ENCODE measurements around the gene DAP3.

DNA sequence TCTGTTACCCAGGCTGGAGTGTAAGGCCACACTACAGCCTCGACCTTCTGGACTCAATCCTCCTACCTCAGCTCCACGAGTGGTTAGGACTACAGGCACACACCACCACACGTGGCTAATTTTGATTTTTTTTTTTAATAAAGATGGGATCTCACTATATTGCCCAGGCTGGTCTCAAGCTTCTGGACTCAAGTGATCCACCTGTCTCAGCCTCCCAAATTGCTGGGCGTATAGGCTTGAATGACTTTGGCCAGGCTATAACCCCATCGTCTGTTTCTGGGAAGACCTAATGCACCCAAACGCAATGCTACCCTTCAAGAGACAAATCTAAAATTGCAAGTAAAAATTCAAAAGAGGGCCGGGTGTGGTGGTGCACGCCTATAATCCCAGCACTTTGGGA is 52.1 kb downstream of the DAP3 start:
- no peak for TF ChIP-seq CTCF (IDR thresholded peaks at IDR 0.05 in 4 of 5, conservative IDR thresholded peaks at IDR 0.05 in 1 of 5)
- TF ChIP-seq POLR2A (IDR thresholded peaks at IDR 0.05): no peak

All from gastrocnemius medialis (tissue), 4 donors.